PC-9 (cell line): ENCODE data around the gene LTC4S. TPM values are rescaled to one million over a fixed set of nuclear protein-coding genes. Genes with fewer than 3 reads are reported as not detected.

ENCODE experiments used
- BruUV-seq: library from RNA; stranded (reverse); fragments of 400-500 nt; replicated peaks from 2 replicates; lab custom pipeline; 2021; lab: Mats Ljungman, UMichigan
- CTCF ChIA-PET: fragments of 300-600 bp; sonication (Branson Sonifier 250); formaldehyde crosslinking; loops from one replicate; lab custom pipeline; 2022; ENCODE audit warnings: antibody characterized with exemption; lab: Charles Lee
- POLR2A ChIA-PET: fragments of 300-600 bp; sonication (Branson Sonifier 250); formaldehyde crosslinking; loops from one replicate; lab custom pipeline; 2022; ENCODE audit warnings: antibody characterized with exemption; ENCODE audit not compliant: unreplicated experiment; lab: Charles Lee
- DNase-seq, 2 experiments: peaks; one replicate each; pipeline versions ENCODE4 v3.0.0 to v3.0.0-alpha.2; 2015 to 2022; ENCODE audit warnings: mixed read lengths in 1 of 2
- H2AFZ ChIP-seq: fragments of 200-600 bp; sonication (generic); 2 replicates; pipeline ENCODE4 v1.8.1; 2017; ENCODE audit warnings: antibody characterized with exemption
- H3F3A ChIP-seq: fragments of 200-600 bp; sonication (generic); 2 replicates; pipeline ENCODE4 v1.8.1; 2017; ENCODE audit warnings: antibody characterized with exemption, mild to moderate bottlenecking, low read depth; ENCODE audit not compliant: insufficient read depth
- H3K27ac ChIP-seq: fragments of 200-600 bp; sonication (generic); 2 replicates; pipeline ENCODE4 v1.6.1; 2016; ENCODE audit warnings: mixed run types
- H3K27me3 ChIP-seq: fragments of 200-600 bp; sonication (generic); 2 replicates; pipeline ENCODE4 v1.6.1; 2016; ENCODE audit warnings: low read depth, mixed run types; ENCODE audit not compliant: insufficient read depth
- H3K36me3 ChIP-seq: fragments of 200-600 bp; sonication (generic); 2 replicates; pipeline ENCODE4 v1.6.1; 2016; ENCODE audit warnings: low read depth, mixed run types
- H3K4me1 ChIP-seq: fragments of 200-600 bp; sonication (generic); replicated peaks from 2 replicates; pipeline ENCODE4 v1.6.1; 2016; ENCODE audit warnings: mixed run types; ENCODE audit not compliant: insufficient read depth
- H3K4me2 ChIP-seq: fragments of 200-600 bp; sonication (generic); 2 replicates; pipeline ENCODE4 v1.6.1; 2017; ENCODE audit warnings: mixed run types
- H3K4me3 ChIP-seq: fragments of 200-600 bp; sonication (generic); 2 replicates; pipeline ENCODE4 v1.6.1; 2016; ENCODE audit warnings: mixed run types
- H3K79me2 ChIP-seq: fragments of 200-600 bp; sonication (generic); 2 replicates; pipeline ENCODE4 v1.6.1; 2017; ENCODE audit warnings: low read depth, mixed run types
- H3K9me2 ChIP-seq: fragments of 200-600 bp; sonication (generic); 2 replicates; pipeline ENCODE4 v1.8.1; 2017; ENCODE audit warnings: mild to moderate bottlenecking; ENCODE audit not compliant: insufficient read depth
- H3K9me3 ChIP-seq: fragments of 200-600 bp; sonication (generic); 2 replicates; pipeline ENCODE4 v1.8.1; 2016; ENCODE audit warnings: low read depth; ENCODE audit not compliant: insufficient read depth
- H4K20me1 ChIP-seq: fragments of 200-600 bp; sonication (generic); 2 replicates; pipeline ENCODE4 v1.8.1; 2017; ENCODE audit not compliant: insufficient read depth
- CTCF ChIP-seq: fragments of 200-600 bp; sonication (generic); conservative IDR thresholded peaks from 2 replicates; pipeline ENCODE4 v1.6.1; 2017; ENCODE audit warnings: mixed run types, antibody characterized with exemption, mild to moderate bottlenecking, moderate library complexity
- EZH2 ChIP-seq: fragments of 200-600 bp; sonication (generic); IDR thresholded peaks from 2 replicates; pipeline ENCODE4 v1.8.0; 2017; ENCODE audit warnings: antibody characterized with exemption, low read depth
- intact Hi-C: fragments of 100-400 bp; cut with micrococcal nuclease; formaldehyde crosslinking; loops from one replicate; pipeline ENCODE4 v1.10.0; 2022; ENCODE audit not compliant: unreplicated experiment
- total RNA-seq: library from RNA; stranded (reverse); gene quantifications from 2 replicates; pipeline ENCODE4 v1.2.3, GENCODE V29; 2021

LTC4S gene
- total RNA-seq, 1 experiment from 2014 or later = 9.7 TPM

GRCh38 chr5:179819296-179820126 is 25.7 kb downstream of the LTC4S start:
- Histone ChIP-seq H3K36me3 (peaks cover 26% of the 10 kb centered on the region), H3K4me2 (peak overlapping the region; percentile 100), H3K9me2 (no peaks in the 10 kb centered on the region), H3K4me3 (peak overlapping the region; percentile 98; the same call in 1 of the 2 replicates), H3K79me2 (peaks cover 45% of the 10 kb centered on the region), H3K27ac (peak overlapping the region; percentile 100), H3F3A (peaks cover 54% of the 10 kb centered on the region), H3K9me3 (no peaks in the 10 kb centered on the region), H3K27me3 (no peaks in the 10 kb centered on the region), H3K4me1 (peaks cover 52% of the 10 kb centered on the region), H4K20me1 (peaks cover 28% of the 10 kb centered on the region), H2AFZ (no peak overlapping the region)
- TF ChIP-seq CTCF = no peak
- no peak for TF ChIP-seq EZH2
- intact Hi-C loops = loop anchor here (1.0 to 5.0 kb wide), 7 partner anchors 13 to 267 kb away; partner anchors contain the start of genes HNRNPH1, MAML1, MGAT4B and MRNIP
- BruUV-seq = no TSS peak
- ChIA-PET POLR2A (interaction anchor here (0.5 to 1.1 kb wide), 7 partner anchors 8 to 260 kb away, joined by 3 to 17 read pairs (median 8); partner anchors contain the start of gene MAML1), CTCF (interaction anchor here (0.6 kb wide), 2 partner anchors 195 to 213 kb away, joined by 3 to 6 read pairs; no protein-coding TSS in a partner anchor)
- DNase-seq = peak; percentile 92 to 98

GRCh38 chr5:179820127-179820482 is 26.3 kb downstream of the LTC4S start:
- peak overlapping the region; percentile 98 for H3K4me3 ChIP-seq
- CTCF ChIA-PET = no interaction called here
- H3K4me1 ChIP-seq = peaks cover 55% of the 10 kb centered on the region
- peaks cover 60% of the 10 kb centered on the region for H3F3A ChIP-seq
- no peak for DNase-seq
- H4K20me1 ChIP-seq = peaks cover 34% of the 10 kb centered on the region
- no peaks in the 10 kb centered on the region for H3K9me3 ChIP-seq
- TF ChIP-seq CTCF = no peak
- no peak for TF ChIP-seq EZH2
- H3K9me2 ChIP-seq = no peaks in the 10 kb centered on the region
- intact Hi-C loops = no loop called here
- H3K27me3 ChIP-seq = no peaks in the 10 kb centered on the region
- no peak overlapping the region; the same call in 1 of the 2 replicates for H2AFZ ChIP-seq
- H3K27ac ChIP-seq = peak overlapping the region; percentile 100
- peak overlapping the region; percentile 100 for H3K4me2 ChIP-seq
- peaks cover 51% of the 10 kb centered on the region for H3K79me2 ChIP-seq
- POLR2A ChIA-PET = interaction anchor here (0.6 to 1.1 kb wide), 3 partner anchors 88 to 207 kb away, joined by 3 to 8 read pairs (median 3); partner anchors contain the start of gene MAML1
- H3K36me3 ChIP-seq = peaks cover 30% of the 10 kb centered on the region
- TSS peak; percentile 76 for BruUV-seq

GRCh38 chr5:179820483-179821297 is 26.9 kb downstream of the LTC4S start, which contains the start of gene SQSTM1:
TSS of gene SQSTM1 (plus strand) at chr5:179820905. CDS start at chr5:179820937, 32 bp downstream.
- no peaks in the 10 kb centered on the region for H3K27me3 ChIP-seq

More at GRCh38 chr5:179820483-179821297, 26.9 kb downstream of the LTC4S start, which contains the start of gene SQSTM1:
- peak in 1 of 2 experiments; percentile 87 for DNase-seq
- Histone ChIP-seq H3K4me3 (peak within 1 kb of the TSS; percentile 98), H3K36me3 (peaks cover 36% of the 10 kb centered on the region), H3K9me2 (no peaks in the 10 kb centered on the region), H3F3A (peaks cover 66% of the 10 kb centered on the region), H3K27ac (peak within 1 kb of the TSS; percentile 100), H3K79me2 (peaks cover 57% of the 10 kb centered on the region), H2AFZ (no peak within 1 kb of the TSS; the same call in 1 of the 2 replicates), H3K9me3 (no peaks in the 10 kb centered on the region), H4K20me1 (peaks cover 40% of the 10 kb centered on the region), H3K4me1 (peaks cover 55% of the 10 kb centered on the region), H3K4me2 (peak within 1 kb of the TSS; percentile 100)
- CTCF ChIA-PET = no interaction called here
- no TSS peak for BruUV-seq
- intact Hi-C loops = no loop called here
- POLR2A ChIA-PET = interaction anchor here (0.6 to 0.8 kb wide), 2 partner anchors 197 to 208 kb away, joined by 3 to 8 read pairs; no protein-coding TSS in a partner anchor
- TF ChIP-seq CTCF (no peak), EZH2 (no peak)
